ENCODE measurements around the gene KIAA0586. TPM values are rescaled to one million over a fixed set of nuclear protein-coding genes. Genes with fewer than 3 reads are reported as not detected.

The KIAA0586 gene
- total RNA-seq, 1 donor from 2014 or later, result 19.7 TPM

GRCh38 chr14:58398495-58398894 lies 29.0 kb upstream of the KIAA0586 start:
- Mint-ChIP-seq H3K27ac (no peak overlapping the region), H3K4me1 (peaks cover 4% of the 10 kb centered on the region), H3K27me3 (ENCODE audit: low read depth) (peaks cover 12% of the 10 kb centered on the region), H3K4me3 (no peak overlapping the region), H3K36me3 (peaks cover 1% of the 10 kb centered on the region), H3K9me3 (no peaks in the 10 kb centered on the region)
- DNase-seq (ENCODE audit: low spot score in 2 of 2, unreplicated experiment in 2 of 2), result no peak
- no peak for TF ChIP-seq CTCF (IDR thresholded peaks at IDR 0.05; ENCODE audit: unreplicated experiment)

- Mint-ChIP-seq H3K4me3 (no peak overlapping the region), H3K9me3 (no peaks in the 10 kb centered on the region), H3K27me3 (ENCODE audit: low read depth) (peaks cover 12% of the 10 kb centered on the region)
Observed at GRCh38 chr14:58398895-58399294, 28.6 kb upstream of the KIAA0586 start.

GRCh38 chr14:58401587-58401986 lies 25.9 kb upstream of the KIAA0586 start:
- no peak overlapping the region for H3K4me3 Mint-ChIP-seq
- no peak for TF ChIP-seq CTCF (IDR thresholded peaks at IDR 0.05; ENCODE audit: unreplicated experiment)

More at GRCh38 chr14:58398895-58399294, 28.6 kb upstream of the KIAA0586 start:
- Mint-ChIP-seq H3K4me1 (peaks cover 4% of the 10 kb centered on the region), H3K27ac (no peak overlapping the region), H3K36me3 (peaks cover 1% of the 10 kb centered on the region)
- no peak for DNase-seq (ENCODE audit: low spot score in 2 of 2, unreplicated experiment in 2 of 2)
- TF ChIP-seq CTCF (IDR thresholded peaks at IDR 0.05; ENCODE audit: unreplicated experiment), result no peak

GRCh38 chr14:58408681-58409215 lies 18.8 kb upstream of the KIAA0586 start:
- H3K27ac Mint-ChIP-seq, result no peak overlapping the region
- no peaks in the 10 kb centered on the region for H3K4me1 Mint-ChIP-seq
- peaks cover 20% of the 10 kb centered on the region for H3K36me3 Mint-ChIP-seq
- no peaks in the 10 kb centered on the region for H3K27me3 Mint-ChIP-seq (ENCODE audit: low read depth)
- DNase-seq (ENCODE audit: low spot score in 2 of 2, unreplicated experiment in 2 of 2), result no peak
- no peak overlapping the region for H3K4me3 Mint-ChIP-seq
- TF ChIP-seq CTCF (IDR thresholded peaks at IDR 0.05; ENCODE audit: unreplicated experiment), result no peak
- no peaks in the 10 kb centered on the region for H3K9me3 Mint-ChIP-seq

More at GRCh38 chr14:58401587-58401986, 25.9 kb upstream of the KIAA0586 start:
- no peak for DNase-seq (ENCODE audit: low spot score in 2 of 2, unreplicated experiment in 2 of 2)
- H3K9me3 Mint-ChIP-seq, result no peaks in the 10 kb centered on the region
- H3K27ac Mint-ChIP-seq, result no peak overlapping the region
- H3K4me1 Mint-ChIP-seq, result no peaks in the 10 kb centered on the region
- H3K36me3 Mint-ChIP-seq, result peaks cover 1% of the 10 kb centered on the region
- H3K27me3 Mint-ChIP-seq (ENCODE audit: low read depth), result peaks cover 8% of the 10 kb centered on the region

- H3K36me3 Mint-ChIP-seq, result peaks cover 43% of the 10 kb centered on the region
- TF ChIP-seq CTCF (IDR thresholded peaks at IDR 0.05; ENCODE audit: unreplicated experiment), result no peak
Observed at GRCh38 chr14:58414845-58415244, 12.7 kb upstream of the KIAA0586 start.

More at GRCh38 chr14:58414845-58415244, 12.7 kb upstream of the KIAA0586 start:
- DNase-seq (ENCODE audit: low spot score in 2 of 2, unreplicated experiment in 2 of 2), result no peak
- Mint-ChIP-seq H3K27ac (no peak overlapping the region), H3K27me3 (ENCODE audit: low read depth) (no peaks in the 10 kb centered on the region), H3K4me1 (no peaks in the 10 kb centered on the region), H3K4me3 (no peak overlapping the region), H3K9me3 (peaks cover 19% of the 10 kb centered on the region)

All from mesothelial cell of epicardium (in vitro differentiated cells).